HEK293 (cell line): ENCODE results near the gene TTLL3.

ENCODE experiments used
- CTCF ChIA-PET: fragments of 350-600 bp; formaldehyde crosslinking; extraction: SDS; loops from one replicate; lab custom pipeline; 2021; ENCODE audit warnings: antibody characterized with exemption; lab: Yijun Ruan, JAX
- POLR2A ChIA-PET: fragments of 300-600 bp; formaldehyde crosslinking; extraction: SDS; loops from one replicate; lab custom pipeline; 2020; ENCODE audit warnings: antibody characterized with exemption, inconsistent platforms; lab: Yijun Ruan, JAX
- H3K27ac ChIP-seq: fragments of 200-500 bp; sonication (Bioruptor generic); 2 replicates; pipeline ENCODE4 v1.5.1; 2014; ENCODE audit warnings: low read depth, low read length, control low read depth, inconsistent platforms; ENCODE audit errors: extremely low read depth
- H3K36me3 ChIP-seq, 2 experiments: fragments of 200-500 bp in 1 of 2; sonication (Bioruptor generic) in 1 of 2; 1 replicate in 1 of 2; 2 replicates in 1 of 2; pipeline ENCODE4 v1.5.1; 2014 to 2017; ENCODE audit warnings: inconsistent platforms in 2 of 2, low read length in 2 of 2; ENCODE audit not compliant: control insufficient read depth in 2 of 2, insufficient read depth in 1 of 2
- H3K4me1 ChIP-seq: fragments of 200-500 bp; sonication (Bioruptor generic); 2 replicates; pipeline ENCODE4 v1.5.1; 2014; ENCODE audit warnings: mild to moderate bottlenecking, low read length, inconsistent platforms; ENCODE audit not compliant: control insufficient read depth, insufficient read depth
- H3K4me3 ChIP-seq: 2 replicates; pipeline ENCODE4 v1.5.1; 2011; ENCODE audit warnings: low read depth, mild to moderate bottlenecking, control low read depth, low read length, moderate library complexity
- H3K9me3 ChIP-seq: fragments of 200-500 bp; sonication (Bioruptor generic); 2 replicates; pipeline ENCODE4 v1.5.1; 2014; ENCODE audit warnings: low read depth, low read length, inconsistent platforms; ENCODE audit not compliant: control insufficient read depth, insufficient read depth
- GLI2 ChIP-seq: fragments of 450-650 bp; formaldehyde crosslinking; IDR thresholded peaks from 2 replicates; pipeline ENCODE4; 2017; ENCODE audit warnings: missing biosample characterization, missing genetic modification characterization, low read depth, borderline replicate concordance
- GLI4 ChIP-seq: fragments of 450-650 bp; formaldehyde crosslinking; IDR thresholded peaks from 2 replicates; pipeline ENCODE4 v1.5.1; 2016; ENCODE audit warnings: missing biosample characterization, missing genetic modification characterization
- ZNF121 ChIP-seq: fragments of 450-650 bp; formaldehyde crosslinking; IDR thresholded peaks from 2 replicates; pipeline ENCODE4 v1.5.1; 2016; ENCODE audit warnings: missing biosample characterization, missing genetic modification characterization
- ZNF133 ChIP-seq: fragments of 450-650 bp; formaldehyde crosslinking; IDR thresholded peaks from 2 replicates; pipeline ENCODE4 v1.5.1; 2016; ENCODE audit warnings: missing biosample characterization, missing genetic modification characterization
- ZNF155 ChIP-seq: fragments of 450-650 bp; formaldehyde crosslinking; IDR thresholded peaks from 2 replicates; pipeline ENCODE4 v1.5.1; 2016; ENCODE audit warnings: missing biosample characterization, missing genetic modification characterization
- ZNF157 ChIP-seq: fragments of 450-650 bp; formaldehyde crosslinking; IDR thresholded peaks from 2 replicates; pipeline ENCODE4 v1.5.1; 2016; ENCODE audit warnings: missing biosample characterization, missing genetic modification characterization
- ZNF202 ChIP-seq: fragments of 450-650 bp; formaldehyde crosslinking; IDR thresholded peaks from 2 replicates; pipeline ENCODE4 v1.5.1; 2016; ENCODE audit warnings: missing biosample characterization, missing genetic modification characterization, borderline replicate concordance
- ZNF239 ChIP-seq: fragments of 450-650 bp; formaldehyde crosslinking; IDR thresholded peaks from 2 replicates; pipeline ENCODE4 v1.5.1; 2016; ENCODE audit warnings: missing biosample characterization, missing genetic modification characterization
- ZNF292 ChIP-seq: fragments of 450-650 bp; formaldehyde crosslinking; IDR thresholded peaks from 2 replicates; pipeline ENCODE4 v1.5.1; 2016; ENCODE audit warnings: low read depth, missing biosample characterization, missing genetic modification characterization, borderline replicate concordance
- ZNF311 ChIP-seq: fragments of 450-650 bp; formaldehyde crosslinking; IDR thresholded peaks from 2 replicates; pipeline ENCODE4 v1.5.1; 2017; ENCODE audit warnings: missing biosample characterization, missing genetic modification characterization, borderline replicate concordance
- ZNF350 ChIP-seq: fragments of 450-650 bp; formaldehyde crosslinking; IDR thresholded peaks from 2 replicates; pipeline ENCODE4 v1.5.0; 2017; ENCODE audit warnings: missing biosample characterization, mild to moderate bottlenecking, missing genetic modification characterization
- ZNF529 ChIP-seq: fragments of 450-650 bp; formaldehyde crosslinking; IDR thresholded peaks from 2 replicates; pipeline ENCODE4 v1.5.1; 2017; ENCODE audit warnings: missing genetic modification characterization, missing biosample characterization; ENCODE audit not compliant: insufficient replicate concordance
- ZNF785 ChIP-seq: fragments of 450-650 bp; formaldehyde crosslinking; IDR thresholded peaks from 2 replicates; pipeline ENCODE4 v1.5.1; 2016; ENCODE audit warnings: missing biosample characterization, missing genetic modification characterization
- TF ChIP-seq, protein P1 (sequence below): fragments of 450-650 bp; formaldehyde crosslinking; IDR thresholded peaks from 2 replicates; pipeline ENCODE4 v1.5.1; 2016; ENCODE audit warnings: missing biosample characterization, missing genetic modification characterization
- TF ChIP-seq, protein P2 (sequence below): fragments of 450-650 bp; formaldehyde crosslinking; IDR thresholded peaks from 2 replicates; pipeline ENCODE4 v1.5.1; 2016; ENCODE audit warnings: missing biosample characterization, missing genetic modification characterization
- TF ChIP-seq, protein P3 (sequence below): fragments of 450-650 bp; formaldehyde crosslinking; IDR thresholded peaks from 2 replicates; pipeline ENCODE4 v1.5.1; 2016; ENCODE audit warnings: missing biosample characterization, missing genetic modification characterization, borderline replicate concordance
- TF ChIP-seq, protein P4 (sequence below): fragments of 450-650 bp; formaldehyde crosslinking; IDR thresholded peaks from 2 replicates; pipeline ENCODE4 v1.5.1; 2016; ENCODE audit warnings: missing biosample characterization, missing genetic modification characterization
- TF ChIP-seq, protein P5 (sequence below): fragments of 450-650 bp; formaldehyde crosslinking; IDR thresholded peaks from 2 replicates; pipeline ENCODE4 v1.5.1; 2016; ENCODE audit warnings: missing biosample characterization, missing genetic modification characterization
- TF ChIP-seq, protein P6 (sequence below): fragments of 450-650 bp; formaldehyde crosslinking; conservative IDR thresholded peaks from 2 replicates; pipeline ENCODE4 v1.5.1; 2016; ENCODE audit warnings: low read depth, missing biosample characterization, missing genetic modification characterization

TTLL3 gene

DNA sequence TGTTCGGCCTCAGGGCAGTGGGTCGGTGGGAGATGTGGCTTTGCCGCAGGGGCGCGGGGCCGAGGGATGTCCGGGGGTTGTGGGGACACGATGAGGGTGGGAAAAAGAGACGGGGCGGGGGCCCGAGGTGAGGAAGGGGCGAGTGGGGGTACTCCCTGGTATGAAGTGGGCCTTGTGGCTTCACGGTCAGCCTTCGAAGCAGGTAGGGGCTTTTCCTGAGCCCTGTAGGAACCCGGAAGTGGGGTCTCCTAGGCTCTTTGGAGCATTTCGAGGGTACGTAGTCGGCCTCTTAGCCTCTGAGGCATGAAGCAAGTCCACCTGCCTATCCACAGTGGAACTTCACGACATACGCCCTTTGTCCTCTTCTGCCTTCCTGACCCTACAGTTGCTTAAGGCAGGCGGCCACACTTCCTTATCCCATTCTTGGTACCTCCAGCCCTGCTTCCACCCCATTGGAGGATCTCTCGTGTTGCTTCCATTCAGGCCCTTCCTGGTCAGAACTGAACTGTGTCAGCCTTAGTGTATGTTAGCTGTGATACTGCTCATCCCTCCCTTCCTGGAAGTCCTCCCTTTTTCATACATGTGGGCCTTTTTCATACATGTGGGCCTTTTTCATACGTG lies 16.8 kb upstream of the TTLL3 start (continued):
- no peak for TF ChIP-seq ZNF155 (tag by site-specific recombination)
- TF ChIP-seq, protein P1, sequence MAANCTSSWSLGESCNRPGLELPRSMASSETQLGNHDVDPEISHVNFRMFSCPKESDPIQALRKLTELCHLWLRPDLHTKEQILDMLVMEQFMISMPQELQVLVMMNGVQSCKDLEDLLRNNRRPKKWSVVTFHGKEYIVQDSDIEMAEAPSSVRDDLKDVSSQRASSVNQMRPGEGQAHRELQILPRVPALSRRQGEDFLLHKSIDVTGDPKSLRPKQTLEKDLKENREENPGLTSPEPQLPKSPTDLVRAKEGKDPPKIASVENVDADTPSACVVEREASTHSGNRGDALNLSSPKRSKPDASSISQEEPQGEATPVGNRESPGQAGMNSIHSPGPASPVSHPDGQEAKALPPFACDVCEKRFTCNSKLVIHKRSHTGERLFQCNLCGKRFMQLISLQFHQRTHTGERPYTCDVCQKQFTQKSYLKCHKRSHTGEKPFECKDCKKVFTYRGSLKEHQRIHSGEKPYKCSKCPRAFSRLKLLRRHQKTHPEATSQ (tag by site-specific recombination): no peak

DNA sequence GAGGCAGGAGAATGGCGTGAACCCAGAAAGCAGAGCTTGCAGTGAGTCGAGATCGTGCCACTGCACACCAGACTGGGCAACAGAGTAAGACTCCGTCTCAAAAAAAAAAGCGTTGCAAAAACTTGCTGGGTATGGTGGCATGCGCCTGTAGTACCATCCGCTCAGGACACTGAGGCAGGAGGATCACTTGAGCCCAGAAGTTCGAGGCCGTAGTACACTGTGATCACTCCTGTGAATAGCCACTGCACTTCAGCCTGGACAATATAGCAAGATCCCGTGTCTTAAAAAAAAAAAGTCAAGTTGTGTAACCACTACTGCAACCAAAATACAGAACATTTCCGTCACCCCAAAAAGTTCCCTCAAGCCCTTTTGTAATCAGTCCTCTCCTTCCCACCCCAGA lies 15.7 kb upstream of the TTLL3 start:
- POLR2A ChIA-PET: interaction anchor here (1.5 kb wide), 1 partner anchor 9 kb away, joined by 3 read pairs; no protein-coding TSS in a partner anchor
- H3K4me3 ChIP-seq: no peak overlapping the region
- H3K36me3 ChIP-seq: peaks cover 27 to 64% of the 10 kb centered on the region in 2 experiments
- CTCF ChIA-PET: no interaction called here
- H3K9me3 ChIP-seq: no peaks in the 10 kb centered on the region
- H3K27ac ChIP-seq: no peak overlapping the region
- H3K4me1 ChIP-seq: no peaks in the 10 kb centered on the region
- TF ChIP-seq ZNF121: peak; percentile 96
- TF ChIP-seq ZNF311 (tag by site-specific recombination): no peak
- TF ChIP-seq, protein P2, sequence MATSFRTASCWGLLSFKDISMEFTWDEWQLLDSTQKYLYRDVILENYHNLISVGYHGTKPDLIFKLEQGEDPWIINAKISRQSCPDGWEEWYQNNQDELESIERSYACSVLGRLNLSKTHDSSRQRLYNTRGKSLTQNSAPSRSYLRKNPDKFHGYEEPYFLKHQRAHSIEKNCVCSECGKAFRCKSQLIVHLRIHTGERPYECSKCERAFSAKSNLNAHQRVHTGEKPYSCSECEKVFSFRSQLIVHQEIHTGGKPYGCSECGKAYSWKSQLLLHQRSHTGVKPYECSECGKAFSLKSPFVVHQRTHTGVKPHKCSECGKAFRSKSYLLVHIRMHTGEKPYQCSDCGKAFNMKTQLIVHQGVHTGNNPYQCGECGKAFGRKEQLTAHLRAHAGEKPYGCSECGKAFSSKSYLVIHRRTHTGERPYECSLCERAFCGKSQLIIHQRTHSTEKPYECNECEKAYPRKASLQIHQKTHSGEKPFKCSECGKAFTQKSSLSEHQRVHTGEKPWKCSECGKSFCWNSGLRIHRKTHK (tag by site-specific recombination): no peak

DNA sequence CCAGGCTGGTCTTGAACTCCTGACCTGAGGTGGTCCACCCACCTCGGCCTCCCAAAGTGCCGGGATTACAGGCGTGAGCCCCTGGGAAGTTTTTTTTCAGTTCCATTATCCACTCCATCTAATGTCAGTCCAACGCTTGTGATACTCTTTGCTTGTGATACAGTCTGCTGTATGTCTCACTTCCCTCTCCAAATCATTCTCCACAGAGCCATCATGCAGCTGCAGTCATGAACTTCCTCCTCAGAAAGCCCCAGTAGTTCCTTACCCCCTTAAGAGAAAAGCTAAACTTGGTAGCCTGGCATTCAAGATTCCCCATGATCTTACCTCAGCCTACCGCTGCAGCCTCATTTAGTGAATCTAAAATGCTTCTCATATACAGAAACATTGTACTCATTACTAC lies 14.9 kb upstream of the TTLL3 start:
- Histone ChIP-seq H3K9me3 (no peaks in the 10 kb centered on the region), H3K36me3 (peaks cover 35 to 64% of the 10 kb centered on the region in 2 experiments), H3K4me1 (no peaks in the 10 kb centered on the region), H3K4me3 (no peak overlapping the region), H3K27ac (no peak overlapping the region)
- TF ChIP-seq, protein P3, sequence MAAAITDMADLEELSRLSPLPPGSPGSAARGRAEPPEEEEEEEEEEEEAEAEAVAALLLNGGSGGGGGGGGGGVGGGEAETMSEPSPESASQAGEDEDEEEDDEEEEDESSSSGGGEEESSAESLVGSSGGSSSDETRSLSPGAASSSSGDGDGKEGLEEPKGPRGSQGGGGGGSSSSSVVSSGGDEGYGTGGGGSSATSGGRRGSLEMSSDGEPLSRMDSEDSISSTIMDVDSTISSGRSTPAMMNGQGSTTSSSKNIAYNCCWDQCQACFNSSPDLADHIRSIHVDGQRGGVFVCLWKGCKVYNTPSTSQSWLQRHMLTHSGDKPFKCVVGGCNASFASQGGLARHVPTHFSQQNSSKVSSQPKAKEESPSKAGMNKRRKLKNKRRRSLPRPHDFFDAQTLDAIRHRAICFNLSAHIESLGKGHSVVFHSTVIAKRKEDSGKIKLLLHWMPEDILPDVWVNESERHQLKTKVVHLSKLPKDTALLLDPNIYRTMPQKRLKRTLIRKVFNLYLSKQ (tag by site-specific recombination): no peak
- TF ChIP-seq GLI2 (tag by site-specific recombination) (no peak), ZNF292 (tag by site-specific recombination) (no peak), GLI4 (no peak), ZNF239 (no peak), ZNF529 (tag by site-specific recombination) (no peak), ZNF785 (tag by site-specific recombination) (no peak), ZNF202 (tag by site-specific recombination) (no peak), ZNF350 (tag by site-specific recombination) (no peak), ZNF157 (tag by site-specific recombination) (no peak), ZNF133 (tag by site-specific recombination) (no peak)
- TF ChIP-seq, protein P4, sequence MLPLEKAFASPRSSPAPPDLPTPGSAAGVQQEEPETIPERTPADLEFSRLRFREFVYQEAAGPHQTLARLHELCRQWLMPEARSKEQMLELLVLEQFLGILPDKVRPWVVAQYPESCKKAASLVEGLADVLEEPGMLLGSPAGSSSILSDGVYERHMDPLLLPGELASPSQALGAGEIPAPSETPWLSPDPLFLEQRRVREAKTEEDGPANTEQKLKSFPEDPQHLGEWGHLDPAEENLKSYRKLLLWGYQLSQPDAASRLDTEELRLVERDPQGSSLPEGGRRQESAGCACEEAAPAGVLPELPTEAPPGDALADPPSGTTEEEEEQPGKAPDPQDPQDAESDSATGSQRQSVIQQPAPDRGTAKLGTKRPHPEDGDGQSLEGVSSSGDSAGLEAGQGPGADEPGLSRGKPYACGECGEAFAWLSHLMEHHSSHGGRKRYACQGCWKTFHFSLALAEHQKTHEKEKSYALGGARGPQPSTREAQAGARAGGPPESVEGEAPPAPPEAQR (tag by site-specific recombination): no peak
- TF ChIP-seq, protein P5, sequence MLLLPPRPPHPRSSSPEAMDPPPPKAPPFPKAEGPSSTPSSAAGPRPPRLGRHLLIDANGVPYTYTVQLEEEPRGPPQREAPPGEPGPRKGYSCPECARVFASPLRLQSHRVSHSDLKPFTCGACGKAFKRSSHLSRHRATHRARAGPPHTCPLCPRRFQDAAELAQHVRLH: no peak
- TF ChIP-seq, protein P6, sequence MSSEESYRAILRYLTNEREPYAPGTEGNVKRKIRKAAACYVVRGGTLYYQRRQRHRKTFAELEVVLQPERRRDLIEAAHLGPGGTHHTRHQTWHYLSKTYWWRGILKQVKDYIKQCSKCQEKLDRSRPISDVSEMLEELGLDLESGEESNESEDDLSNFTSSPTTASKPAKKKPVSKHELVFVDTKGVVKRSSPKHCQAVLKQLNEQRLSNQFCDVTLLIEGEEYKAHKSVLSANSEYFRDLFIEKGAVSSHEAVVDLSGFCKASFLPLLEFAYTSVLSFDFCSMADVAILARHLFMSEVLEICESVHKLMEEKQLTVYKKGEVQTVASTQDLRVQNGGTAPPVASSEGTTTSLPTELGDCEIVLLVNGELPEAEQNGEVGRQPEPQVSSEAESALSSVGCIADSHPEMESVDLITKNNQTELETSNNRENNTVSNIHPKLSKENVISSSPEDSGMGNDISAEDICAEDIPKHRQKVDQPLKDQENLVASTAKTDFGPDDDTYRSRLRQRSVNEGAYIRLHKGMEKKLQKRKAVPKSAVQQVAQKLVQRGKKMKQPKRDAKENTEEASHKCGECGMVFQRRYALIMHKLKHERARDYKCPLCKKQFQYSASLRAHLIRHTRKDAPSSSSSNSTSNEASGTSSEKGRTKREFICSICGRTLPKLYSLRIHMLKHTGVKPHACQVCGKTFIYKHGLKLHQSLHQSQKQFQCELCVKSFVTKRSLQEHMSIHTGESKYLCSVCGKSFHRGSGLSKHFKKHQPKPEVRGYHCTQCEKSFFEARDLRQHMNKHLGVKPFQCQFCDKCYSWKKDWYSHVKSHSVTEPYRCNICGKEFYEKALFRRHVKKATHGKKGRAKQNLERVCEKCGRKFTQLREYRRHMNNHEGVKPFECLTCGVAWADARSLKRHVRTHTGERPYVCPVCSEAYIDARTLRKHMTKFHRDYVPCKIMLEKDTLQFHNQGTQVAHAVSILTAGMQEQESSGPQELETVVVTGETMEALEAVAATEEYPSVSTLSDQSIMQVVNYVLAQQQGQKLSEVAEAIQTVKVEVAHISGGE: no peak
- ChIA-PET POLR2A (interaction anchor here (0.5 to 1.5 kb wide), 5 partner anchors 8 to 380 kb away, joined by 3 to 4 read pairs (median 3); partner anchors contain the start of gene CAMK1), CTCF (interaction anchor here (0.6 to 0.9 kb wide), 2 partner anchors 9 to 16 kb away, joined by 3 to 5 read pairs; no protein-coding TSS in a partner anchor)
